A673 (cell line): ENCODE results near the gene ADAMTS19.

Source experiments
- CTCF ChIP-seq: fragments of 300-800, 200-600 bp; sonication (generic); conservative IDR thresholded peaks from 2 replicates; pipeline ENCODE4 v1.5.1; 2017; ENCODE audit warnings: low read depth, mild to moderate bottlenecking, antibody characterized with exemption, low read length, moderate library complexity, mixed read lengths
- EZH2 ChIP-seq: fragments of 200-600 bp; sonication (generic); IDR thresholded peaks from 2 replicates; pipeline ENCODE4 v1.6.1; 2017; ENCODE audit warnings: borderline replicate concordance, low read depth, mild to moderate bottlenecking, mixed read lengths, antibody characterized with exemption, low read length; ENCODE audit not compliant: poor library complexity, severe bottlenecking

- no peak for TF ChIP-seq CTCF
- no peak for TF ChIP-seq EZH2
Observed at GRCh38 chr5:129629575-129629974, 169.5 kb downstream of the ADAMTS19 start.
